PC-9 (cell line): Measurements from ENCODE around the gene CRELD2. TPM values are rescaled to one million over a fixed set of nuclear protein-coding genes. Genes with fewer than 3 reads are reported as not detected.
A peak's percentile ranks its signal among the peaks of the same experiment; 100 is the strongest.

Experiments used
- BruUV-seq: library from RNA; stranded (reverse); fragments of 400-500 nt; replicated peaks from 2 replicates; lab custom pipeline; 2021; lab: Mats Ljungman, UMichigan
- CTCF ChIA-PET: fragments of 300-600 bp; sonication (Branson Sonifier 250); formaldehyde crosslinking; loops from one replicate; lab custom pipeline; 2022; ENCODE audit warnings: antibody characterized with exemption; lab: Charles Lee
- POLR2A ChIA-PET: fragments of 300-600 bp; sonication (Branson Sonifier 250); formaldehyde crosslinking; loops from one replicate; lab custom pipeline; 2022; ENCODE audit warnings: antibody characterized with exemption; ENCODE audit not compliant: unreplicated experiment; lab: Charles Lee
- DNase-seq, 2 experiments: peaks; one replicate each; pipeline versions ENCODE4 v3.0.0 to v3.0.0-alpha.2; 2015 to 2022; ENCODE audit warnings: mixed read lengths in 1 of 2
- H2AFZ ChIP-seq: fragments of 200-600 bp; sonication (generic); 2 replicates; pipeline ENCODE4 v1.8.1; 2017; ENCODE audit warnings: antibody characterized with exemption
- H3F3A ChIP-seq: fragments of 200-600 bp; sonication (generic); 2 replicates; pipeline ENCODE4 v1.8.1; 2017; ENCODE audit warnings: antibody characterized with exemption, mild to moderate bottlenecking, low read depth; ENCODE audit not compliant: insufficient read depth
- H3K27ac ChIP-seq: fragments of 200-600 bp; sonication (generic); 2 replicates; pipeline ENCODE4 v1.6.1; 2016; ENCODE audit warnings: mixed run types
- H3K27me3 ChIP-seq: fragments of 200-600 bp; sonication (generic); 2 replicates; pipeline ENCODE4 v1.6.1; 2016; ENCODE audit warnings: low read depth, mixed run types; ENCODE audit not compliant: insufficient read depth
- H3K36me3 ChIP-seq: fragments of 200-600 bp; sonication (generic); 2 replicates; pipeline ENCODE4 v1.6.1; 2016; ENCODE audit warnings: low read depth, mixed run types
- H3K4me1 ChIP-seq: fragments of 200-600 bp; sonication (generic); replicated peaks from 2 replicates; pipeline ENCODE4 v1.6.1; 2016; ENCODE audit warnings: mixed run types; ENCODE audit not compliant: insufficient read depth
- H3K4me2 ChIP-seq: fragments of 200-600 bp; sonication (generic); 2 replicates; pipeline ENCODE4 v1.6.1; 2017; ENCODE audit warnings: mixed run types
- H3K4me3 ChIP-seq: fragments of 200-600 bp; sonication (generic); 2 replicates; pipeline ENCODE4 v1.6.1; 2016; ENCODE audit warnings: mixed run types
- H3K79me2 ChIP-seq: fragments of 200-600 bp; sonication (generic); 2 replicates; pipeline ENCODE4 v1.6.1; 2017; ENCODE audit warnings: low read depth, mixed run types
- H3K9me2 ChIP-seq: fragments of 200-600 bp; sonication (generic); 2 replicates; pipeline ENCODE4 v1.8.1; 2017; ENCODE audit warnings: mild to moderate bottlenecking; ENCODE audit not compliant: insufficient read depth
- H3K9me3 ChIP-seq: fragments of 200-600 bp; sonication (generic); 2 replicates; pipeline ENCODE4 v1.8.1; 2016; ENCODE audit warnings: low read depth; ENCODE audit not compliant: insufficient read depth
- H4K20me1 ChIP-seq: fragments of 200-600 bp; sonication (generic); 2 replicates; pipeline ENCODE4 v1.8.1; 2017; ENCODE audit not compliant: insufficient read depth
- CTCF ChIP-seq: fragments of 200-600 bp; sonication (generic); conservative IDR thresholded peaks from 2 replicates; pipeline ENCODE4 v1.6.1; 2017; ENCODE audit warnings: mixed run types, antibody characterized with exemption, mild to moderate bottlenecking, moderate library complexity
- EZH2 ChIP-seq: fragments of 200-600 bp; sonication (generic); IDR thresholded peaks from 2 replicates; pipeline ENCODE4 v1.8.0; 2017; ENCODE audit warnings: antibody characterized with exemption, low read depth
- intact Hi-C: fragments of 100-400 bp; cut with micrococcal nuclease; formaldehyde crosslinking; loops from one replicate; pipeline ENCODE4 v1.10.0; 2022; ENCODE audit not compliant: unreplicated experiment
- total RNA-seq: library from RNA; stranded (reverse); gene quantifications from 2 replicates; pipeline ENCODE4 v1.2.3, GENCODE V29; 2021

Gene CRELD2
- total RNA-seq, 1 experiment from 2014 or later, result 30.7 TPM

GRCh38 chr22:49970528-49971231 lies 52.2 kb downstream of the CRELD2 start:
- BruUV-seq, result TSS peak; percentile 79
- peaks cover 13% of the 10 kb centered on the region for H3K4me1 ChIP-seq
- ChIA-PET CTCF (interaction anchor here (0.6 kb wide), 1 partner anchor 19 kb away, joined by 4 read pairs; no protein-coding TSS in a partner anchor), POLR2A (interaction anchor here (0.7 to 0.9 kb wide), 3 partner anchors 8 to 40 kb away, joined by 3 to 10 read pairs (median 5); no protein-coding TSS in a partner anchor)
- no peak for TF ChIP-seq CTCF
- TF ChIP-seq EZH2, result no peak
- intact Hi-C loops, result loop anchor here (2.0 kb wide), 1 partner anchor 40 kb away; no protein-coding TSS in a partner anchor
- H3K36me3 ChIP-seq, result no peaks in the 10 kb centered on the region
- H3K9me2 ChIP-seq, result no peaks in the 10 kb centered on the region
- peaks cover 14% of the 10 kb centered on the region; the same call in 1 of the 2 replicates for H4K20me1 ChIP-seq
- no peaks in the 10 kb centered on the region for H3K79me2 ChIP-seq
- no peaks in the 10 kb centered on the region; the same call in 1 of the 2 replicates for H3K9me3 ChIP-seq
- H2AFZ ChIP-seq, result peak overlapping the region; percentile 79
- peak overlapping the region; percentile 67 for H3K27ac ChIP-seq
- peaks cover 37% of the 10 kb centered on the region; the same call in 1 of the 2 replicates for H3F3A ChIP-seq
- peak overlapping the region; percentile 56 for H3K4me3 ChIP-seq
- H3K4me2 ChIP-seq, result peak overlapping the region; percentile 75
- no peaks in the 10 kb centered on the region for H3K27me3 ChIP-seq
- DNase-seq, result peak; percentile 97 to 99

- POLR2A ChIA-PET, result interaction anchor here (0.7 to 0.9 kb wide), 3 partner anchors 9 to 40 kb away, joined by 3 to 10 read pairs (median 5); no protein-coding TSS in a partner anchor
- Histone ChIP-seq H3K4me1 (peaks cover 13% of the 10 kb centered on the region), H3K4me3 (peak overlapping the region; percentile 56), H3K9me2 (no peaks in the 10 kb centered on the region), H3K79me2 (no peaks in the 10 kb centered on the region), H3K4me2 (peak overlapping the region; percentile 75), H3K9me3 (no peaks in the 10 kb centered on the region; the same call in 1 of the 2 replicates), H3K27ac (peak overlapping the region; percentile 67), H3F3A (peaks cover 40% of the 10 kb centered on the region), H4K20me1 (peaks cover 5% of the 10 kb centered on the region; the same call in 1 of the 2 replicates), H2AFZ (peak overlapping the region; percentile 79), H3K36me3 (no peaks in the 10 kb centered on the region), H3K27me3 (no peaks in the 10 kb centered on the region)
- peak; percentile 74 to 85 for DNase-seq
- TF ChIP-seq CTCF (no peak), EZH2 (no peak)
- CTCF ChIA-PET, result interaction anchor here (0.7 kb wide), 1 partner anchor 40 kb away, joined by 3 read pairs; no protein-coding TSS in a partner anchor
- intact Hi-C loops, result loop anchor here (2.0 kb wide), 1 partner anchor 41 kb away; no protein-coding TSS in a partner anchor
- BruUV-seq, result TSS peak; percentile 51
Observed at GRCh38 chr22:49971232-49972162, 53.1 kb downstream of the CRELD2 start.
